Measurements from ENCODE around the gene NCAM1. TPM values are rescaled to one million over a fixed set of nuclear protein-coding genes. Genes with fewer than 3 reads are reported as not detected.

The NCAM1 gene
- total RNA-seq, 1 experiment from 2014 or later = 0.75 TPM

DNA sequence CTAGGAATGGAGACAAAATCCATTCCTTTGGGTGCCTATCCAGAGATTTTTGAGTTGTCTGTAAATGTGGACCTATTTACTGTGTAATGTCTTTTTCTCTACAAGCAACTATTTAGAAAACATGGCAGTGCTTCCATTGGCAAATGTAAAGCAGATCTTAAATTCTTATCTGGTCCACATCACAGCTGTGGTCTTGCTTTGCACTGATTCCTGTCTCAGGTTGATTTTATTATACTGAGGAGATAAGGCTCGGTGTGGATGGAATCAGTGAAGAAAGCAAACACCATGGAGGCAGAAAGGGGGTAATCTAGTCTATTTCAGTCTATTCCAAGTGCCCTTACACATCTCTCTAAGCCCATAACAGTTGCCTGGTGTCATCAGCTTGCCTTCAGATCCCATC lies 160.5 kb downstream of the NCAM1 start:
- H3K4me3 ChIP-seq (ENCODE audit: low read length) = no peak overlapping the region
- H3K9ac ChIP-seq (ENCODE audit: low read length) = no peak overlapping the region
- H3K4me1 ChIP-seq (ENCODE audit: low read length) = peaks cover 40% of the 10 kb centered on the region
- DNase-seq = no peak
- H2AFZ ChIP-seq (ENCODE audit: low read length) = no peak overlapping the region
- H3K4me2 ChIP-seq (ENCODE audit: low read depth, low read length, poor library complexity, severe bottlenecking) = no peak overlapping the region
- no peaks in the 10 kb centered on the region for H4K20me1 ChIP-seq (ENCODE audit: insufficient read depth, low read depth, low read length)
- no peaks in the 10 kb centered on the region for H3K79me2 ChIP-seq (ENCODE audit: low read length)
- H3K9me3 ChIP-seq (ENCODE audit: low read length) = no peaks in the 10 kb centered on the region
- H3K27me3 ChIP-seq (ENCODE audit: low read length) = no peaks in the 10 kb centered on the region
- H3K27ac ChIP-seq (ENCODE audit: low read length) = no peak overlapping the region
- H3K36me3 ChIP-seq (ENCODE audit: insufficient read depth, low read length) = no peaks in the 10 kb centered on the region
- H3K9me2 ChIP-seq (replicated peaks; ENCODE audit: insufficient read depth, low read length) = no peaks in the 10 kb centered on the region

DNA sequence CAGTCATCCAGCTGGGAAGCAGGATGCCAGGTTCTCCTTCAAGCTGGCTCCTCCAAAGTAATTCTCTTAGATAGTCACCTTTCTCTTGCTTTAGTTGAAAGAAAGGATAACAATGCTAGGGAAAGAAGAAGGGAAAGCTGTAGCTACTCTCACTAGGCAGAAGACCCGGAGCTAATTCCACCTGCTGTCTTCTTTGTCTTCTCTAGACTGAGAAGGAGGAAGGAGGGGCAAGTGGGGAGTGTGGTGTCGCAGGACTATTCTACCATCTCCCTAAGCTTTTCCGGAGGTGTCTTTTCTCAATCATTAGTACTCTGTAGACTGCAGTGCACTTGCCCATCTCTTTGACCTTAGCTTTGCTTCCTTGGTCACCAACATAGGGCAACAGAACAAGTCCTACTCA lies 162.8 kb downstream of the NCAM1 start:
- H3K79me2 ChIP-seq (ENCODE audit: low read length) = no peaks in the 10 kb centered on the region
- no peak overlapping the region for H3K4me3 ChIP-seq (ENCODE audit: low read length)
- H3K27me3 ChIP-seq (ENCODE audit: low read length) = no peaks in the 10 kb centered on the region
- H4K20me1 ChIP-seq (ENCODE audit: insufficient read depth, low read depth, low read length) = no peaks in the 10 kb centered on the region
- no peak overlapping the region for H3K27ac ChIP-seq (ENCODE audit: low read length)
- H3K9me3 ChIP-seq (ENCODE audit: low read length) = no peaks in the 10 kb centered on the region
- no peak for DNase-seq
- no peak overlapping the region for H3K9ac ChIP-seq (ENCODE audit: low read length)
- peaks cover 34% of the 10 kb centered on the region for H3K4me1 ChIP-seq (ENCODE audit: low read length)
- H3K4me2 ChIP-seq (ENCODE audit: low read depth, low read length, poor library complexity, severe bottlenecking) = no peak overlapping the region
- no peak overlapping the region for H2AFZ ChIP-seq (ENCODE audit: low read length)
- no peaks in the 10 kb centered on the region for H3K9me2 ChIP-seq (replicated peaks; ENCODE audit: insufficient read depth, low read length)
- no peaks in the 10 kb centered on the region for H3K36me3 ChIP-seq (ENCODE audit: insufficient read depth, low read length)

DNA sequence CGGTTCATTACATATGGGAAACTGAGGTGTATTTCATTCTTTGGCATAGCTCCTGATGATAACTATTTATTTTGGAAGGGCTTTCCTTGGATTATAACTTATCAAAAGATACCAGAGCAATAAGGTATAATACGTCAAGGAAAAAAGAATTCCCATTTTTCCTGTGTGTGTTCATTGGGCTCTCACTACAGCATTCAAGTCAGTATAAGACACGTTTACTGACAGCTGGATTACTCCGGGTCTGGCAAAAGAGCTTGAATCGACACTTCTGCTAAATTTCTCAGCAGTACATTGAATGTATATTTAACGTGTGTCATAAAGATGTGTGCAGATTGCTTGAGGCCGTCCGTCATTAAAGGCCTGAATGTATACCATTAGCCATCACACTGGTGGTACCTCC lies 163.4 kb downstream of the NCAM1 start:
- no peaks in the 10 kb centered on the region for H3K27me3 ChIP-seq (ENCODE audit: low read length)
- H3K79me2 ChIP-seq (ENCODE audit: low read length) = no peaks in the 10 kb centered on the region
- no peak overlapping the region for H3K4me2 ChIP-seq (ENCODE audit: low read depth, low read length, poor library complexity, severe bottlenecking)
- no peak for DNase-seq
- H3K9me3 ChIP-seq (ENCODE audit: low read length) = no peaks in the 10 kb centered on the region
- H3K9ac ChIP-seq (ENCODE audit: low read length) = no peak overlapping the region
- H3K4me1 ChIP-seq (ENCODE audit: low read length) = peaks cover 30% of the 10 kb centered on the region
- H2AFZ ChIP-seq (ENCODE audit: low read length) = no peak overlapping the region
- no peaks in the 10 kb centered on the region for H4K20me1 ChIP-seq (ENCODE audit: insufficient read depth, low read depth, low read length)
- no peaks in the 10 kb centered on the region for H3K9me2 ChIP-seq (replicated peaks; ENCODE audit: insufficient read depth, low read length)
- H3K27ac ChIP-seq (ENCODE audit: low read length) = no peak overlapping the region
- no peaks in the 10 kb centered on the region for H3K36me3 ChIP-seq (ENCODE audit: insufficient read depth, low read length)
- no peak overlapping the region for H3K4me3 ChIP-seq (ENCODE audit: low read length)

DNA sequence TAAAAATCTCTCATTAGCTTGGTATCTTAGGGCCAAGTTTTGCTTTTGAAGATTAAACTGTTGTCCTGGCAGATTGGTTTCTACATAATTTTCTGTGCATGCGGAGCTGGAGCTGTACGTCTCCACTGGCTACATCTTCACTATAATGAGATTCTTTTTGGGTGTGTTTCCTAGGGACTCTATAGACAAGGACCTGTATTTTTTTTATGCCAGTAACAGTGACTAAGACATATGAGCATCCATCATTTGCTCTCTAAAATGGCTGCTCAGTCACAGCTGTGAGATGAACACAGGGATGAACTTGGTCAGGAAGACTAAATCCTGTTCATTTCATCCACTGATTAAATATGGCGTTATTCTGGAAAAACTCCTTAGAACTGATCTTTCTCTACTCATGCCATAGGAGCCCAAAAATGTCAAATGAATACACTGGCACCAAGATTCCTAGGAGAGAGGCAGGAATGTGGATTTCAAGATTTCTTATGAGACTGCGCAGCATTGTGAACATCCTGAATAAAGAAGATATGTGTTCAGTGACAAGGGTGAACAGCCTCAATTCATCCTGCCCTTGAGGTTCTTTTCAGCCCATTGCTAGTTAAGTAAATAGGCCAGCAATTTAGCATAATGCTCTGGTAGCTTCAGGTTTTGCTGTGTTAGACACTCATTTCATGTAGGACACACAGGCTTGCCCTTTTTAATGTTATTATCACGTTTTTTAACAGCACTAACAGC lies 168.2 kb downstream of the NCAM1 start:
- H3K9me3 ChIP-seq (ENCODE audit: low read length) = no peaks in the 10 kb centered on the region
- no peaks in the 10 kb centered on the region for H4K20me1 ChIP-seq (ENCODE audit: insufficient read depth, low read depth, low read length)
- no peak for DNase-seq
- peaks cover 52% of the 10 kb centered on the region for H3K4me1 ChIP-seq (ENCODE audit: low read length)
- no peak overlapping the region for H2AFZ ChIP-seq (ENCODE audit: low read length)
- no peak overlapping the region for H3K4me2 ChIP-seq (ENCODE audit: low read depth, low read length, poor library complexity, severe bottlenecking)
- H3K79me2 ChIP-seq (ENCODE audit: low read length) = no peaks in the 10 kb centered on the region
- no peaks in the 10 kb centered on the region for H3K27me3 ChIP-seq (ENCODE audit: low read length)
- H3K9me2 ChIP-seq (replicated peaks; ENCODE audit: insufficient read depth, low read length) = no peaks in the 10 kb centered on the region
- no peak overlapping the region for H3K27ac ChIP-seq (ENCODE audit: low read length)
- no peaks in the 10 kb centered on the region for H3K36me3 ChIP-seq (ENCODE audit: insufficient read depth, low read length)
- no peak overlapping the region for H3K9ac ChIP-seq (ENCODE audit: low read length)
- H3K4me3 ChIP-seq (ENCODE audit: low read length) = no peak overlapping the region

DNA sequence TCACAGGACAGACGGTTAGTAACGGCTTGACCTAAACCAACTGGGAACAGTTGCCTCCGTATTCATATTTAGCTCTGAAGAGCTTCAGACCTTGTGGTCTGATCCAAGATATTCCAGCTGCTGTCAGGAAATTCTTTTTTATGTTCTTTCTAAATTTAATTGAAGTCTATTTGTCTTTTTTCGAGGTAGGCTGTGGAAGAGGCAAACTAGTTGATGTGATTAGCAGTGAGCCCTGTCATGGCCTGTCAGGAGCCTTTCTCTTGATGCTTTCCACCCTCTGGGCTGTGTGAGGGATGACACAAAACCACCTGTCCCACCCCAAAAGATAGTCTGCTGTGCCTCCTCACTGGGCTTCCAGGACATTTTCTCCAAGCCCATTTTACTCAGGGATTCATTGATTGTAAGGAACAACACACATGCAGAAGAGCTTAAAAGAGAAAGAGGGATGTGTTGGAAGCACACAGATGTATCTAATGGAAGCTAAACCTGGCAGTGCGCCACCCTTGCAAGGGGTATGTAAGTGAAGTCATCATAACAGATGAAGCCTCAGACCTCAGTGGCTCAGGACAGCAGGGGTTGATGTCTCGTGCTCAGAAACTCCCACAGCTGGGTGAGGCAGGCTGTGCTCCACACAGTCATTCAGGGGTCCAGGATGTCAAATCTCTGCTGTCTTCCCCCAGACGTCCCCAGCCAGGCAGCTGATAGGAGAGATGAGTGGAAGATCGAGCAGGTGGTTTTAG lies 170.0 kb downstream of the NCAM1 start:
- H3K4me2 ChIP-seq (ENCODE audit: low read depth, low read length, poor library complexity, severe bottlenecking) = no peak overlapping the region
- DNase-seq = no peak
- peaks cover 64% of the 10 kb centered on the region for H3K4me1 ChIP-seq (ENCODE audit: low read length)
- no peak overlapping the region for H3K4me3 ChIP-seq (ENCODE audit: low read length)
- H3K27ac ChIP-seq (ENCODE audit: low read length) = peak overlapping the region; percentile 56; the same call in 1 of the 2 replicates
- no peaks in the 10 kb centered on the region for H3K9me3 ChIP-seq (ENCODE audit: low read length)
- no peaks in the 10 kb centered on the region for H3K79me2 ChIP-seq (ENCODE audit: low read length)
- H3K27me3 ChIP-seq (ENCODE audit: low read length) = no peaks in the 10 kb centered on the region
- H3K36me3 ChIP-seq (ENCODE audit: insufficient read depth, low read length) = no peaks in the 10 kb centered on the region
- H3K9ac ChIP-seq (ENCODE audit: low read length) = no peak overlapping the region
- no peaks in the 10 kb centered on the region for H3K9me2 ChIP-seq (replicated peaks; ENCODE audit: insufficient read depth, low read length)
- H4K20me1 ChIP-seq (ENCODE audit: insufficient read depth, low read depth, low read length) = no peaks in the 10 kb centered on the region
- no peak overlapping the region; the same call in 1 of the 2 replicates for H2AFZ ChIP-seq (ENCODE audit: low read length)

DNA sequence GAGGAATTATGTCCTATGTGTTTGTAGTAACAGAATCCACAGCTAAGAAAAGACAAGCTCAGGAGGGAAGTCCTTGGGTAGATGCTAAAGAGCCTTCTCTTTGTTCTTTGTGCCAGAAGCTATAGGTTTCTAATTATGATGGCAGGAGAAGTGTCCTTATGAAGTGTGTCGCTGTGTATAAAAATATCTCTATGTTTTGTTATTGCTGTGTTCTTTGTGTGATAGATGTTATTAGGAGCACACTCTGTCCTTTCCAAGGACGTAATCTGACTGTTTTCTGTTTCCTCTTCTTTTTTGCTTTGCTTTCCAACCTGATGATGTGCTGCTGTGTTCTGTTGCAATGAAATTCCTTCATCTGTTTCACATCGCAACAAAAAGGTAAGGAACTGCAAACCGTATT lies 171.9 kb downstream of the NCAM1 start:
- Histone ChIP-seq H4K20me1 (ENCODE audit: insufficient read depth, low read depth, low read length) (no peaks in the 10 kb centered on the region), H2AFZ (ENCODE audit: low read length) (peak overlapping the region; percentile 60; the same call in 1 of the 2 replicates), H3K4me2 (ENCODE audit: low read depth, low read length, poor library complexity, severe bottlenecking) (peak overlapping the region; percentile 42), H3K27me3 (ENCODE audit: low read length) (no peaks in the 10 kb centered on the region), H3K4me1 (ENCODE audit: low read length) (peaks cover 62% of the 10 kb centered on the region), H3K36me3 (ENCODE audit: insufficient read depth, low read length) (no peaks in the 10 kb centered on the region), H3K79me2 (ENCODE audit: low read length) (no peaks in the 10 kb centered on the region), H3K9ac (ENCODE audit: low read length) (peak overlapping the region; percentile 35), H3K27ac (ENCODE audit: low read length) (peak overlapping the region; percentile 36), H3K9me2 (replicated peaks; ENCODE audit: insufficient read depth, low read length) (no peaks in the 10 kb centered on the region), H3K9me3 (ENCODE audit: low read length) (no peaks in the 10 kb centered on the region), H3K4me3 (ENCODE audit: low read length) (no peak overlapping the region)
- DNase-seq = no peak

DNA sequence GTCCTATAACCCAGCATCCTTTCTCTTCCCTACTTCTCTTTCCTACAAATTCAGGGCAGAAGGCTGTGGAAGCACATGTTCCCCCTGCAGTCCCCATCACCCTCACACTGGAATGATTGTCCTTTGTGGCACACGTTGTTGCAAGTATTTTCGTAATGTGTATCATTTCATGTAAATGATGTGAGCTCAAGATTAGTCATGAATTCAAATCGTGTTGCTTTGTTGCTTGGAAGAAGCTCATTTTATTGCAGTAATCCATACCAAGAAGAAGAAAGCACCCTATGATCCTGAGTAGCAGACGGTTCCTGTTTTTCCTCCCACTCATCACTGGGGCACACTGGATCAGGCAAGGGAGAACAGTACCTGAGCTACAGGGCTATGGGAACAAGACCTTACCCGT lies 173.4 kb downstream of the NCAM1 start:
- Histone ChIP-seq H3K27me3 (ENCODE audit: low read length) (no peaks in the 10 kb centered on the region), H3K9me3 (ENCODE audit: low read length) (no peaks in the 10 kb centered on the region), H2AFZ (ENCODE audit: low read length) (peak overlapping the region; percentile 5; the same call in 1 of the 2 replicates), H3K4me1 (ENCODE audit: low read length) (peaks cover 59% of the 10 kb centered on the region), H3K9me2 (replicated peaks; ENCODE audit: insufficient read depth, low read length) (no peaks in the 10 kb centered on the region), H3K4me3 (ENCODE audit: low read length) (no peak overlapping the region; the same call in 1 of the 2 replicates), H3K9ac (ENCODE audit: low read length) (no peak overlapping the region), H3K79me2 (ENCODE audit: low read length) (no peaks in the 10 kb centered on the region), H3K27ac (ENCODE audit: low read length) (no peak overlapping the region), H3K36me3 (ENCODE audit: insufficient read depth, low read length) (no peaks in the 10 kb centered on the region), H4K20me1 (ENCODE audit: insufficient read depth, low read depth, low read length) (no peaks in the 10 kb centered on the region), H3K4me2 (ENCODE audit: low read depth, low read length, poor library complexity, severe bottlenecking) (peak overlapping the region; percentile 42)
- DNase-seq = no peak

DNA sequence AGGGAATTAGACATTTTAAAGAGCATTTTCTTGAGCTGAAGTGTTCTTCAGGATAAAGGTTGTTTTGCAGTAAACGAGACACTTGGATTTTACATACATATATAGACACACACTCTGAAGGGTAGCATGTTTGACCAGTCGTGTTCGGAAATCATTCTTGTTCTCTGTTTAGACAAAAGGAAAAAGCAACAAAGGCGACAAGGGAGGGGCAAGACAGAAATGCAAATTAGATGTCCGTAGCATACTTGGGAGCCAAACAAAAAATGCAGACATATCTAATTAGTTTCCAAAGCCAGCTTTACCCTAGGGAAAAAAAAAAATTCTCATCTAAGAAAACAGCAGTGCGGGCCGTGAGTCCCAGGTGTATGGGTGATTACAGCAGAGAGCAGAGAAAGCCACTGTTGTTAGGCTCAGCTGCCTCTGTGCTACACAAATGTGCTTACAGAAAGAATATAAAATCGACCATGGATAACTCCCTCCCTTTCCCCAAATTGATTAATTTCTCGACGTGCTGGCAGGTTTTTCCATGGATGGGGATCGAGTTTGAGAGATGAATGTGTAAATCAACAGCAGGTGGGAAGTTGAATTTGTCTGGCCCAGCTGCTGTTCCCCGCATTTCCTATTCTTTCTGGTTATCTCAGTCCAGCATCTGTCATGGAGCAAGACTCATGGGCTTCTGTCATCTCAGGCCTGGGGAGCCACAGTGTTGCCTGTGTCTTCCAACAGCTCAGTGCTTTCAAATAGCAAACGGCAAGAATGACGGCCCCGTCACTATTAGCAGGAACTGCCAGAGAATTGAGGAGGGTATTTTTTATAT lies 176.7 kb downstream of the NCAM1 start:
- Histone ChIP-seq H3K4me3 (ENCODE audit: low read length) (no peak overlapping the region), H3K27me3 (ENCODE audit: low read length) (no peaks in the 10 kb centered on the region), H4K20me1 (ENCODE audit: insufficient read depth, low read depth, low read length) (no peaks in the 10 kb centered on the region), H3K9ac (ENCODE audit: low read length) (peak overlapping the region; percentile 12; the same call in 1 of the 2 replicates), H3K4me1 (ENCODE audit: low read length) (peaks cover 41% of the 10 kb centered on the region), H3K9me2 (replicated peaks; ENCODE audit: insufficient read depth, low read length) (no peaks in the 10 kb centered on the region), H3K79me2 (ENCODE audit: low read length) (no peaks in the 10 kb centered on the region), H3K9me3 (ENCODE audit: low read length) (no peaks in the 10 kb centered on the region), H2AFZ (ENCODE audit: low read length) (peak overlapping the region; percentile 34; the same call in 1 of the 2 replicates), H3K27ac (ENCODE audit: low read length) (no peak overlapping the region), H3K4me2 (ENCODE audit: low read depth, low read length, poor library complexity, severe bottlenecking) (peak overlapping the region; percentile 32), H3K36me3 (ENCODE audit: insufficient read depth, low read length) (no peaks in the 10 kb centered on the region)
- DNase-seq = no peak
